ENCODE data around the gene RWDD2A.

DNA sequence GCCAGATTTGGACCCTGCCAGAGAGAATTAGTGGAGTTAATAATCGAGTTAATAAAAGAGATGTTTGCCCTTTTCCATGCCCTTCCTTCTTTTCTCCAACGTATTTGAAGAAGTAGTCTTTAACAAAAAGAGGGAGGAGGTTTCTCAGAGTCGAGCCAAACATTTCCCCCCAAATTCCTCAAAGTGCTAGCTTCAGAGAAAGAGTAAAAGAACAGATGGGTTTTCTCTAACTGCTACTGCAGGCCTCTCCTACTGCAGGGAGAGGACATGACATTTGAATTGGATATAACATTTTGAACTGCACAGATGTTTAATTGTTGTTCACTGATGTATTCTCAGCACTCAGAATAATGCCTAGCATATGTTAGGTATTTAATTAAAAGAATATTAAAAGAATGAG, 25.5 kb downstream of the RWDD2A start:
- TF ChIP-seq CTCF (IDR thresholded peaks at IDR 0.05) (no peak), EP300 (IDR thresholded peaks at IDR 0.05) (no peak), POLR2A (IDR thresholded peaks at IDR 0.05) (no peak), POLR2AphosphoS5 (IDR thresholded peaks at IDR 0.05) (no peak)

All from suprapubic skin (tissue), 4 donors.